Vagina (tissue), 2 donors: ENCODE measurements around the gene RALGAPB.

Experiments
- CTCF ChIP-seq, 3 experiments: fragments of 450-650 bp in 2 of 3; fragments of 200-600 bp in 1 of 3; sonication (generic) in 1 of 3; IDR thresholded peaks; one replicate each; pipeline ENCODE4 v1.5.1; 2017 to 2019; ENCODE audit warnings: antibody characterized with exemption in 3 of 3, mild to moderate bottlenecking in 2 of 3, moderate library complexity in 2 of 3
- POLR2A ChIP-seq, 2 donors: fragments of 450-650 bp; IDR thresholded peaks; one replicate each; pipeline ENCODE4 v1.6.1; 2017; ENCODE audit warnings: antibody characterized with exemption in 2 of 2, mild to moderate bottlenecking in 2 of 2, moderate library complexity in 2 of 2
- POLR2AphosphoS5 ChIP-seq, 2 donors: sonication (generic); formaldehyde crosslinking; IDR thresholded peaks; one replicate each; pipeline ENCODE4 v1.9.0; 2017; ENCODE audit warnings: antibody characterized with exemption in 2 of 2, mild to moderate bottlenecking in 2 of 2, low read depth in 1 of 2; ENCODE audit not compliant: insufficient read depth in 1 of 2

GRCh38 chr20:38610521-38610920, 137.9 kb downstream of the RALGAPB start:
- no peak for TF ChIP-seq POLR2A (IDR thresholded peaks at IDR 0.05)
- TF ChIP-seq CTCF (IDR thresholded peaks at IDR 0.05), result no peak
- no peak for TF ChIP-seq POLR2AphosphoS5 (IDR thresholded peaks at IDR 0.05; ENCODE audit: insufficient read depth in 1 of 2, low read depth in 1 of 2)
